Measurements from ENCODE around the gene IL1RL2.

The IL1RL2 gene

GRCh38 chr2:102237176-102237575, 50.4 kb downstream of the IL1RL2 start:
- in situ Hi-C loops (cut with HindIII; ENCODE audit: low sequenced_read_pairs) = no loop called here

DNA sequence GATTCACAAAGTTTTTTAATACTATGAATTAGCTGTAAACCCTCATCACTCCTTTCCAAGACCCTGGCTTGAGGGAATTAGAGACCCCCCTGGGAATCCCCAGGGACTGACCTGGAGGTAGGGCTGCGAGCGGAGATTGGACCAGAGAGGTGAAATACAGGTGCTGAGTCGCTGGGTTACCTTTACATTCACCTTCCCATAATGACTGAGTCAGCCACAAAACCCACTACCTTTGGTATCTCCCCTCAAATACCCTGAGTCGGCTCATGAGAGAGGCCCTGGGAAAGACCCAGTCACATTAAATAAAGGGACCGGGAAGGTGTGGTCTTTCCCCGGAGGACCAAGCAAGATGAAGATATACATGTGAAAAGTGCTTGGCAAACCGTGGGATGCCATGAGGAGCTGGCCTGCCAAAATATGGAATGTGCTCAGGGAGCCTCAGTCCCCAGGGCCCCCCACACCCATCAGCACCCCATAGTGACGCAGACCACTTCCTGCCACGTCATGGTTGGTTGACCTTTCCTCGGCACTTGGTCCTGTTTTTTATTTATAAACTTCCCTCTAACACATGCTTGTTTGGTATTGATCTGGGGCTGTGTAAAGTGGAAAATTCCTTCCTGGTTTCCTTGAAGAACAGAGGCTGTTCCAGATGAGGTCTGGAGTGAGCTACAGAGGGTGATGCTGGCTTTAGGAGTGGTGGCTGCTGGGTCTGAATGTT, 51.4 kb downstream of the IL1RL2 start:
- in situ Hi-C loops (cut with HindIII; ENCODE audit: low sequenced_read_pairs) = no loop called here

GRCh38 chr2:102238778-102239177, 52.0 kb downstream of the IL1RL2 start:
- in situ Hi-C loops (cut with HindIII; ENCODE audit: low sequenced_read_pairs) = no loop called here

DNA sequence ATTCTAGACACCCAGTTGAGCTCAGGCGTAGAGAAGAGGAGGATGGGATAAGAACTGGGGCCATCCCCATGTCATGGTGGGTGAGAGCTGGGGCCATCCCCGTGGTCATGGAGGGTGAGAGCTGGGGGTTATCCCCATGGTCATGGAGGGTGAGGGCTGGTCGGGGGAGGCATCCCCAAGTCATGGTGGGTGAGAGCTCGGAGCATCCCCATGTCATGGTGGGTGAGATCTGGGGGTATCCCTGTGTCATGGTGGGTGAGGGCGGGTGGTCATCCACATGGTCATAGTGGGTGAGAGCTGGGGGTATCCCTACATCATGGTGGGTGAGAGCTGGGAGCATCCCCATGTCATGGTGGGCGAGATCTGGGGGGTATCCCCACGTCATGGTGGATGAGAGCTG, 52.5 kb downstream of the IL1RL2 start:
- in situ Hi-C loops (cut with HindIII; ENCODE audit: low sequenced_read_pairs) = no loop called here

GRCh38 chr2:102240640-102241370, 54.0 kb downstream of the IL1RL2 start:
- in situ Hi-C loops (cut with HindIII; ENCODE audit: low sequenced_read_pairs) = no loop called here

GRCh38 chr2:102241616-102242305, 54.9 kb downstream of the IL1RL2 start:
- in situ Hi-C loops (cut with HindIII; ENCODE audit: low sequenced_read_pairs) = no loop called here

DNA sequence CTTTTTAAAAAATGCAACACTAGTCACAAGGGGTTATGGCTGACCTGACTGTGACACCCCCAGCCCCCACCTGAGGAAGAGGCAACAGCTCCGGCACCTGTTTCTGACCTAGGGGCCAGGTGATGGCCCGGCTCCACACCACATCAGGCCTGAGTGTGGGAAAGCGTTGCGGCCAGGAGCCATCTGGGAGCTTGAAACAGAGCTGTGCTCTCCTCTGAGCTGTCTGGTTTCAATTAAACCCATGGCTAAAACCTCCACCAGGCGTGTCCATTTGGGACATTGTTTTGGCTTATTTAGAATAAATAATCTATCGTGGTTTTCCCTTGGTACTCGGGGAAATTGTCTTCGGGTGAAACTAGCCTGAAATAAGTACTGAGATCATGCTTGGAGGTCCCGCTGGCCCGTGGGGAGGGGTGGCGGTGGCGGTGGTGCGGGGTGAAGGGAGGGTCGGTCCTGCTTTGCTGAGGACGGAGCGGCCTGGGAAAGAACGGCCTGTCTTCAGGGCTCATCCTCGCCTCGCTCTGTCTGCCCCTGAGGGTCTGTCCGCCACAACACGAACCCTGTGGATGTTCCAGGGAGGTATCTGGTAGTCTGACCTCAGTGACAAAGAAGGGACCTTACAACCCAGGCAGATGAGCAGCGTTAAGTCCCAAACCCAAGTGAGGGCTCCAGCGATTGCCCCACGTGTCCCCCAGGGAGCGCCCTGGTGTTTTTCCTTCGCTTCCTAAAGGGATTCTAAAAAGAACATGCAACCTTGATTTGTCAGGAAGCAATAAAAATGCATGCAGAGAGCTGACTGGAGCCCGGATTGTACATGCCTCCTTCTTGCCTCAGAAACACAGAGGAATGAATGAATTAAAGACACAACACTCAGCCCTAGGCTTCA, 58.7 kb downstream of the IL1RL2 start:
- in situ Hi-C loops (cut with HindIII; ENCODE audit: low sequenced_read_pairs) = no loop called here

GRCh38 chr2:102250278-102250821, 63.5 kb downstream of the IL1RL2 start:
- in situ Hi-C loops (cut with HindIII; ENCODE audit: low sequenced_read_pairs) = no loop called here

DNA sequence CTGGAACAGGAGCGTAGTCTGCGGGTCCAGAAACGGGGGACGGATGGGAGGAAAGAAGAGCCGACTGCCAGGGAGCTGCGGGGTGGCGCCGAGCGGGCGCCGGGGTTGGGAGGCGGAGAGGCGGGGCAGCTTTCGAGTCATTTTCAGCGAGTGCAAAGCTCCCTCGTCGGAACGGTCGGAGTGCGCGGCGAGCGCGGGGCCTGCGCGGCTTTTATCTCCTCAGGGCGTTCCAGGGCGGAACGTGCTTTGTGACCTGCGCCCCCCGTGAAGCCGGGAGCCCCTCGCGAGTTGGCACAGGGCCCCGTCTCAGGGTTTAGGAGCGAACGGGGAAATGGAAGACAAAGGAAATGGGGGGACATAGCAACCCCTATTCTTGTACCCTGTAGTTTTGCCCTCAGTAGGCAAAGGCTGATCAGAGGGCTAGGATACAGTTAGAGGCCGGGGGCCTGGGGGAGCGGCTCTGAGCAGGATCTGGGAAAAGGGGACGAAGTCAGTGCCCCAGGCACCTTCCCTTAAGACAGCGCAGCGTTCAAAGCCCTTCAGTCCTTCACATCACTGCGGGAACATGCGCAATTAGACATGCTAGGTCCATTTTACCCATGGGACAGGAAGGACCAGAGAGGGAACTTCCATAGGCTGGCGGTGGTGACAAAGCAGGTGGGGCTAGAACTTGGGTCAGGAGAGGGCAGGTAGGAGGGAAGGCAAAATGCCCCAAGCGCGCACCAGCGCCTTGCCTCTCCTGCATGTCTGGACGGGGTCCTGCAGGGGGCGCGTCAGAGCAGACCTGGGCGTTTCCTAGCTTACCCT, 64.4 kb downstream of the IL1RL2 start:
- in situ Hi-C loops (cut with HindIII; ENCODE audit: low sequenced_read_pairs) = no loop called here

DNA sequence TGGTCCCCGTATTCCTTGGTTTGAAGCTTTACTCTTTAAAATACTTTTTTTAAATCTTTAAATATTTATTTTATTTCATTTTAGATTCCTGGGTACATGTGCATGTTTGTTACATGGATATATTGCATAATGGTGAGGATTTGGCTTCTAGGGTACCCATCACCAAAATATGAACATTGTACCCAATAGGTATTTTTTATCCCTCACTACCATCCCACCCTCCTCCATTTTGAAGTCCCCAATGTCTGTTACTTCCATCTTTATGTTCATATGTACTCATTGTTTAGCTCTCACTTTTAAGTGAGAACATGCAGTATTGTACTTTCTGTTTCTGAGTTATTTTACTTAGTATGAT, 65.0 kb downstream of the IL1RL2 start:
- in situ Hi-C loops (cut with HindIII; ENCODE audit: low sequenced_read_pairs) = no loop called here

GRCh38 chr2:102252236-102252635, 65.4 kb downstream of the IL1RL2 start:
- in situ Hi-C loops (cut with HindIII; ENCODE audit: low sequenced_read_pairs) = no loop called here

DNA sequence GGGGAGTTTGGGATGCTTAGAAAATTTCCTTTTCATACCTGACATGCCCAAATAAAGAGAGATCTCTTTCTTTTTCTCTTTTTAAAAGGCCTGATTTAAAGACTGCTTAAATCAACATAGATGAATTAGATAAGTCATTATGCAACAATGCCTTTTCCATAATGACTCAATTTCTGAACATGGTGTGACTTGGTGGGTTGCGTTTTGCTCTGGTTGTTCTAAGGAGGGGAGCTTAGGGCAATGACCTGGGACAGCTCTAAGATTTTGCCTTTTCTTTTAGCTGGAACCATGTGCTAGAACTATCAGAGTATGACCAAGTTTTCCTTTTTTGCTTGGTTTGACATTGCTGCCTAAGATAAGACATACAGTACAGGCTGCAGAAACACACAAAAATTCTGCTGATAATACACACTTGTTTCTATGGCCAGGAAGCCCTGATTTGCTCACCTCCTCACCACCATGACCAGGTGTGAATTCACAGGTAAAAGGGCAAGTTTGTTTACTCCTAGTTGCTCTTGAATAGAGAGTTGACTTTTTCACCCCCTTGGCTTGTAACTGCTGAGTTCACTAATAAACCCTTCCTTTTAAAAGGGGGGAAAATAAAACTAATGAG, 66.4 kb downstream of the IL1RL2 start:
- in situ Hi-C loops (cut with HindIII; ENCODE audit: low sequenced_read_pairs) = no loop called here

DNA sequence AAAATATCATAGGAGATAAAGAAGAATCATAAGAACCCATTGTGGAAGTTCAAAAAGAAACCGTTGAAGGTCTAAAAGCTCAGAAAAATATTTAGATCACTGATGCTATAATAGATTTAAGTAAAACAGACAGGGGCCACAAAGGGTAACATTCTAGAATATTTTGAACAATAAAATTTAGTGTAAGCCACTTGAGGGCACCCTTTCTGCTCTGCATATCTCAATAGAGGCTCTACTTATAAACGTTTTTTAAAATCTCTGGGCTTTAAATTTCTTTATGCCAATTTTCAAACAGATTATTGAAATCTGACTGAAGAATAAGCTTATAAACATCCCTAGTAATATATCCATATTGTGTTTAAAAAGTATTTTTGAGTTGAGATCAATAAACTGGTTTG, 66.9 kb downstream of the IL1RL2 start:
- in situ Hi-C loops (cut with HindIII; ENCODE audit: low sequenced_read_pairs) = no loop called here

DNA sequence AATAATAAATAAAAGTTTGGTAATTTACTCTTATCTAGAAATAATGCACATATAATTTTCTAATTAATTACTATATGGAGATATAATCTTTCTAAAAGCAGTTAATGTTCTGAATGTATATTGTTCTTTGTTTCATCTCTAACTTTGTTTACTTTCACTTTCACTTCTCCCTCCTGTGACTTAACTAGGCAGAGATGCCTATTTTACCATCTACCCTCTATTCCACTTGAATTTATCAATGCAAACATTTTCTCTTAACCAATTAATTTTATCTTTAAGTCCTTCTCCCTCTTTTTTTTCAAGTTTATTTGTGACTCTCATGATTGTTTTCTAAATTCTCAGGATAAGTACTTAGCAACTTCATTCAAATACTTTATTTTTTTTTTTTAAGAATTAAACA, 69.5 kb downstream of the IL1RL2 start:
- in situ Hi-C loops (cut with HindIII; ENCODE audit: low sequenced_read_pairs) = loop anchor here (5.0 kb wide), 1 partner anchor 96 kb away; no protein-coding TSS in a partner anchor

- in situ Hi-C loops (cut with HindIII; ENCODE audit: low sequenced_read_pairs) = loop anchor here (5.0 kb wide), 1 partner anchor 95 kb away; no protein-coding TSS in a partner anchor
Measured at GRCh38 chr2:102256874-102257462, 70.1 kb downstream of the IL1RL2 start.

GRCh38 chr2:102258025-102258385, 71.2 kb downstream of the IL1RL2 start:
- in situ Hi-C loops (cut with HindIII; ENCODE audit: low sequenced_read_pairs) = loop anchor here (5.0 kb wide), 1 partner anchor 94 kb away; no protein-coding TSS in a partner anchor

- in situ Hi-C loops (cut with HindIII; ENCODE audit: low sequenced_read_pairs) = loop anchor here (5.0 kb wide), 1 partner anchor 94 kb away; no protein-coding TSS in a partner anchor
Measured at GRCh38 chr2:102258386-102259074, 71.7 kb downstream of the IL1RL2 start.

DNA sequence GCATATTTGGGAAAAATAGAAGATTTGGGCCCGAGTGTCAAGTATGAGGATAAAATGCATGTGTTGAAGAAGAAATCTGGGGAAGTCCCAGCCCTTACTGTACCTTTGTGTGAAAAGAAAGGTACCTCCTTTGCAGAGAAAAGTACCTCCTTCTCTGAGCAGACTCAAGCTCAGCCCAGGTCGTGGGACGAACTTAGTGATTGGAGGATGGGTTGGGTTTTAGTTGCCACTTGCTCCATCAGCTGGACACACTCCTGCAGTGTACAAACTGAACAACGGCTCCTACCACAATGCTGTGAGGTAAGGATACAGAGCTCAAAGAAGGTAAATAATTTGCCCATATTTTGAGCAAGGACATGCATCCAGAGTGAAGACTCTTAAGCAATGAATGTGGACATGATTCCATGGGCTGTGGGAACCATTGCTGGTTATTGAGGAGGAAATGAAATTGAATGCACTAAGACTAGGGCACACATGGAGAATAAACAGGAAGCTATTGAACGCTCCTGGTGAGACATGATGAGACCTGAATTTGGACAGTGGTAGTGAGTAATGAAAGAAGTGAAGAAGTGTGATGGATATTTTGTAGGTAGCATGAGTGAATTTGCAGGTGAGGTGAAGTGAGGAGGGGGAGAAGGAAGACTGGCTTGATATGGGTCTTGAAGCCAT, 74.8 kb downstream of the IL1RL2 start:
- in situ Hi-C loops (cut with HindIII; ENCODE audit: low sequenced_read_pairs) = no loop called here
